Loucy (cell line): Measurements from ENCODE around the gene MT1B.

Experiments used
- CTCF ChIP-seq: fragments of 200-600 bp; sonication (generic); conservative IDR thresholded peaks from 2 replicates; pipeline ENCODE4 v1.5.1; 2014; ENCODE audit warnings: mild to moderate bottlenecking, antibody characterized with exemption, low read length
- EZH2phosphoT487 ChIP-seq: fragments of 200-600 bp; IDR thresholded peaks from 2 replicates; pipeline ENCODE4 v1.6.1; 2018; ENCODE audit warnings: antibody characterized with exemption, mild to moderate bottlenecking, moderate library complexity, borderline replicate concordance

GRCh38 chr16:56631197-56631596, 20.5 kb upstream of the MT1B start:
- TF ChIP-seq EZH2phosphoT487 (no peak), CTCF (no peak)
